Measurements from ENCODE around the gene PGM2. TPM values are rescaled to one million over a fixed set of nuclear protein-coding genes. Genes with fewer than 3 reads are reported as not detected.

Gene PGM2
- total RNA-seq, 1 donor from 2014 or later = 11.5 TPM

DNA sequence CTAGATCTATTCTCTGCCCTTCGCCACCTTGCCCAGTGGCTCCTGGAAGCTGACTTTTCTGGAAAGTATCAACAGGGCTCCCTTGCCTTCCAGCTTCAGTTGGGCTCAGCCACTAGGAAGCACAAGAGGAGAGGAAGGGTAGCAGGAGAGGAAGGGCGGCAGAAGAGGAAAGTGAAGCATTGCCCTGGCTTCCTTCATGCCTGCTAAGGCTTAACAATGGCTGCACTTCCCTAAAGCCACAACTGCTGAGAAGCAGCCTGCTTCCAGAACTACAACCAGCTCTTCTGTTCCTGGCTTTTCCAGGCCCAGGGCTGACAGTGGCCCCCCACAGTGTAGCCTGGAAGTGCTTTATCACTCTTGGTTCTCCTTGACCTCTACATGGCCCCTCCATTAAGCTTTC is 29.1 kb upstream of the PGM2 start:
- Histone ChIP-seq H3K36me3 (no peaks in the 10 kb centered on the region), H3K4me3 (no peak overlapping the region), H3K27ac (replicated peaks) (no peak overlapping the region), H3K27me3 (ENCODE audit: low read depth) (no peaks in the 10 kb centered on the region), H3K4me1 (no peaks in the 10 kb centered on the region), H3K9me3 (replicated peaks) (no peaks in the 10 kb centered on the region)
- no peak for TF ChIP-seq CTCF (IDR thresholded peaks at IDR 0.05; ENCODE audit: borderline replicate concordance)
- intact Hi-C loops (cut with micrococcal nuclease) = loop anchor here (10.0 kb wide), 1 partner anchor 93 kb away; no protein-coding TSS in a partner anchor
- DNase-seq = no peak

- no peaks in the 10 kb centered on the region for H3K9me3 ChIP-seq (replicated peaks)
- H3K27me3 ChIP-seq (ENCODE audit: low read depth) = no peaks in the 10 kb centered on the region
- H3K4me1 ChIP-seq = no peaks in the 10 kb centered on the region
- intact Hi-C loops (cut with micrococcal nuclease) = loop anchor here (10.0 kb wide), 1 partner anchor 93 kb away; no protein-coding TSS in a partner anchor
- H3K27ac ChIP-seq (replicated peaks) = no peak overlapping the region
- no peak for TF ChIP-seq CTCF (IDR thresholded peaks at IDR 0.05; ENCODE audit: borderline replicate concordance)
- DNase-seq = no peak
- H3K36me3 ChIP-seq = no peaks in the 10 kb centered on the region
- H3K4me3 ChIP-seq = no peak overlapping the region
Observed at GRCh38 chr4:37797923-37798322, 28.6 kb upstream of the PGM2 start.

DNA sequence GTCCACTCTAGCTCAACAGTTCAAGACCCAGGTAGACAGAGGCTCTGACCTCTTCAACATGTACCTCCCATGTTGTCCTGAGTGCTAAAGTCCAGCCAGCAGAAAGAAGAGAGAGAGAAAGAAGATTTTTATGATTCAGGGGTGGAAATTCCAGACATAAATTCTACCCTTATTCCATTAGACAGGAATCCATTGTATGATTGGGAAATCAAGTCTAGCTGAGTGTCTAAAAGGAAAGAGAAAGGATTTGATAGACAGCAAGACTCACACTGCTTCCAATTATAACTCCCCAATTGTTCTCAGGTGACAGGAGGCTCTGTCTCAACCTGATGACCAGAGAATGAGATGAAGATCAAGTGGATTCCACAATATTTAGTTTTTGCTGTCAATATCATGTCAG is 27.9 kb upstream of the PGM2 start:
- TF ChIP-seq CTCF (IDR thresholded peaks at IDR 0.05; ENCODE audit: borderline replicate concordance) = no peak
- no peak for DNase-seq
- H3K27me3 ChIP-seq (ENCODE audit: low read depth) = no peaks in the 10 kb centered on the region
- no peak overlapping the region for H3K4me3 ChIP-seq
- H3K4me1 ChIP-seq = no peaks in the 10 kb centered on the region
- H3K36me3 ChIP-seq = no peaks in the 10 kb centered on the region
- no peaks in the 10 kb centered on the region for H3K9me3 ChIP-seq (replicated peaks)
- intact Hi-C loops (cut with micrococcal nuclease) = loop anchor here (10.0 kb wide), 1 partner anchor 94 kb away; no protein-coding TSS in a partner anchor
- H3K27ac ChIP-seq (replicated peaks) = no peak overlapping the region

- Histone ChIP-seq H3K9me3 (replicated peaks) (no peaks in the 10 kb centered on the region), H3K27ac (replicated peaks) (no peak overlapping the region), H3K27me3 (ENCODE audit: low read depth) (no peaks in the 10 kb centered on the region), H3K4me3 (no peak overlapping the region), H3K36me3 (no peaks in the 10 kb centered on the region), H3K4me1 (no peaks in the 10 kb centered on the region)
- no peak for DNase-seq
- intact Hi-C loops (cut with micrococcal nuclease) = loop anchor here (5.0 to 10.0 kb wide), 2 partner anchors 95 to 237 kb away; no protein-coding TSS in a partner anchor
- no peak for TF ChIP-seq CTCF (IDR thresholded peaks at IDR 0.05; ENCODE audit: borderline replicate concordance)
Observed at GRCh38 chr4:37799941-37800554, 26.4 kb upstream of the PGM2 start.

DNA sequence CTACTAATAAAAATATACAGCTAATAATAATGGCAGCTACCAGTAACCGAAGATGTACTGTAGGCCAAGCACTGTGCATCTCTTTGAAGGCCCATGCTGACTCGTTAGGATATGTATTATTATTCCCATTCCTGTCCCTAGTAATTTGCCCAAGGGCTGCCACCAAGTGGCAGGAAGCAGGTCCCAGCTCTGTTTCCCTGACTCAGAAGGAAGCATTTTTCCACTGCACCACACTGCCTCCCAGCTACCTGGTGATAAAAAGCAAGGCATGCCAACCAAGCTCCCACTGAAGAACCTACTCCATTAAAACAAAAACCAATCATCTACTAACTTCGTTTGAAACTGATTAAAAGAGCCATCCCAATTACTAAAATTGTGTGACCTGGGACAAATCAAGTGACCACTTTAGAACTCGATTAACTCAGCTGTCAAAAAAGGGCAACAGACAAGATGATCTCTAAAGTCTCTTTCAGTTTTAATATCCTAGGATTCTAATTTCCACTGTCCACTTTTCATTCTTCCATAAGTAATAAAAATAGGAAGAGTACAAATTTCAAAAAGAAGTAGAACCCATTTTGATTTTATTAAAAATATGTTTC is 24.3 kb upstream of the PGM2 start:
- TF ChIP-seq CTCF (IDR thresholded peaks at IDR 0.05; ENCODE audit: borderline replicate concordance) = peak; percentile 71
- H3K36me3 ChIP-seq = no peaks in the 10 kb centered on the region
- peak; percentile 26 for DNase-seq
- no peak overlapping the region for H3K27ac ChIP-seq (replicated peaks)
- intact Hi-C loops (cut with micrococcal nuclease) = loop anchor here (5.0 kb wide), 1 partner anchor 235 kb away; no protein-coding TSS in a partner anchor
- H3K9me3 ChIP-seq (replicated peaks) = no peaks in the 10 kb centered on the region
- no peak overlapping the region for H3K4me3 ChIP-seq
- no peaks in the 10 kb centered on the region for H3K4me1 ChIP-seq
- no peaks in the 10 kb centered on the region for H3K27me3 ChIP-seq (ENCODE audit: low read depth)
